GM19193 (cell line): ENCODE data around the gene SPINK6.

ENCODE experiments used
- POLR2A ChIP-seq: IDR thresholded peaks from 4 replicates; pipeline ENCODE4 v1.6.1; 2011; ENCODE audit not compliant: insufficient read depth, insufficient read length; ENCODE audit errors: extremely low read depth

The SPINK6 gene

DNA sequence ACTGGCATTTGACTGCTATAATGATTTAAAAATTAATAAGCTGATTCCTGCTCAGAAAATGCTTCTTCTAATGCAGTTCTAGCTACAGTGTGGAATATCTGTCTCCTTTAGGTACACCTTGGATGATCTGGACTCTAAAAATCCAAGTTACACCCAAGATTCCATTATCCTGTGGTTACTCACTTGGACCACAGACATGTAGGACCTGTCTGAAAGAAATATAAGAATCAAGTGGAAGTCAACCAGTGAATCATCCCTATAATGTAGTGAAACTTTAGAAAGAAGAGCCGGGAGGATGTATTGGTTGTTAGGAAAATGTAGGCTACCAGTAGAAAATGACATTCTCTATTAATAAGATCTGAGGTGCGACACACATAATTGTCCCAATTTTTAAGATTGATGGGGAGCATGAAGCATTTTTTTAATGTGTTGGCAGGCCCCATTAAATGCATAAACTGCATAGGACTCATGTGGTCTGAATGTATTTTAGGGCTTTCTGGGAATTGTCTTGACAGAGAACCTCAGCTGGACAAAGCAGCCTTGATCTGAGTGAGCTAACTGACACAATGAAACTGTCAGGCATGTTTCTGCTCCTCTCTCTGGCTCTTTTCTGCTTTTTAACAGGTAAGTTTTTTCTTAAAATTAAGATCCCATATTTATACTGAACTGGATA lies at the start of gene SPINK6:
SPINK6 (plus strand) TSS at position 512 of the 673 bp plus-strand sequence; CDS start at position 567, 55 bp downstream.
- no peak for TF ChIP-seq POLR2A

- no peak for TF ChIP-seq POLR2A
Measured at GRCh38 chr5:148156609-148157008, 46.2 kb upstream of the SPINK6 start.

GRCh38 chr5:148162038-148162437 lies 40.8 kb upstream of the SPINK6 start:
- no peak for TF ChIP-seq POLR2A

GRCh38 chr5:148163345-148163744 lies 39.5 kb upstream of the SPINK6 start:
- TF ChIP-seq POLR2A = no peak

- no peak for TF ChIP-seq POLR2A
Measured at GRCh38 chr5:148166550-148167283, 36.1 kb upstream of the SPINK6 start.

DNA sequence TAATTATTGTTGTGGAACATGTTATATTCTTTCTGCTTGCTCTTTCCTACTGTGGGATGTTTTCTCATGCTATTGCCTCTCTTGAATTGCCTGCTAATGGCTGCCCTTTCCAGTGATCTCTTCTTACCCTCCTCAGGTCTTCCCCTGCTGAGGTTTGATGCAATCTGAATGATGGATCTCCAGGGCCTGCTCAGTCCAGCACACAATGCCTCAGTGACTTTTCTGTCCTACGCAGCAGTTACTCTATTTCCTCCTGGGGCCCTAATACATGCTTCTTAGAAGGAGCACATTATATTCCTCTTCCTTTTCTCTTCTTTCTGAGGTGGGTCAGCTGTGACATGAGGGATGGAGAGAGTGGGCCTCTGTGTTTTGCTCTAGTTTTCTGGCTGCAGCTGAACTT lies 34.6 kb upstream of the SPINK6 start, which contains the start of gene SPINK14:
SPINK14 (plus strand) TSS at position 301 of the 400 bp plus-strand sequence. CDS start 1,187 bp downstream, outside the sequence.
- no peak for TF ChIP-seq POLR2A

GRCh38 chr5:148172377-148172776 lies 30.5 kb upstream of the SPINK6 start:
- TF ChIP-seq POLR2A = no peak

DNA sequence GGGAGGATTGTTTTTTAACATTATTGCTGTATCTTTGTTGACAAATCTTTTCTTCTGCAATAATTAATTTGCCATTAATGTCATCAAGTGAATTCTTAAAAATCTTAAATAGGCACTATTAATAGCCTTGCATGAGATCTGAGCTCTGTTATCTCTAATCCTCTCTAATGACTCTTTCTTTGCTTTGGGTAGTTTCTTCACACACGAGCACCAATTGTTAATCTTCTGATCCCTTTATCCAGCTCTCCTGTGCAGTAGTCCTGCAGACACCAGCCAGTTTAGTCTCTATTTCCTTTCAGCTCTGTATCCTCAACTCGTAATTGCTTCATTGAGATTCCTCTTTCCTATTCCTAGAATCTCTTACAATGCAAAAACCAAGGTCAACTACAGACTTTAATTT lies 26.4 kb upstream of the SPINK6 start:
- no peak for TF ChIP-seq POLR2A

- TF ChIP-seq POLR2A = no peak
Measured at GRCh38 chr5:148177207-148177606, 25.6 kb upstream of the SPINK6 start.

- TF ChIP-seq POLR2A = no peak
Measured at GRCh38 chr5:148179234-148179824, 23.5 kb upstream of the SPINK6 start.

DNA sequence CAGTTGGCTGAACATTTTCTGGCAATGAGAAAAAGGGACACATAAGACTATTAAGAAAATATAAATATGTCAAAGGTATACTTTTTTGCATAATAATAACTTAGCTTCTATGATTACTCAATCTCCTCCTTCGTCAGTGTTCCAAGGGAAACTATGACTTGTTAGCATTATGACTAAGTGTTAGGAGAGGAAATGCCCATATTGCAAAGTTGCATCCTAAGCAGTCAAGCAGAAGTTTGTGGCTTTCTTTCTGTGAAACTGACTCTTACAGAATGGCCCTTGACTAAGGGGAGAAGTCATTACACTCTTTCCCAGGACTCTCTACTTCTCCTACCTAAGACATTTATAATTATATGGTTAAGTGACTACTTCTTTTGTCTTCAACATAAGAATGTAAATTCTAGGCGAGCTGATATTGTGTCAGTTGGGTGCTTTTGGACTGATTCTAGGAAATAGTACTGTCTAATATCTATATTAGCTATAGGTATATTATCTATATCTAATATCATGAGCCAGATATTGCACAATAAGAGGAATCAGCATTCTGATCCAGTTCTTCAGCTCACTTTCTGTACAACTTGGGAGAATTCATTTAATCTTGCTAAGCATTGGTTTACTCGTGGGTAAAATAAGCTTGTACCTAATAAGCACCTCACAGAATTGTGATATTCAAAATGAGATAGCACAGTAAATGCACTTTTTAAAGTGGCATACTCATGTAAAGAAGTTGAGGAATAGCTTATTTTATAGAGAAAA lies 16.4 kb upstream of the SPINK6 start:
- TF ChIP-seq POLR2A = no peak

GRCh38 chr5:148191010-148191409 lies 11.8 kb upstream of the SPINK6 start:
- TF ChIP-seq POLR2A = no peak

DNA sequence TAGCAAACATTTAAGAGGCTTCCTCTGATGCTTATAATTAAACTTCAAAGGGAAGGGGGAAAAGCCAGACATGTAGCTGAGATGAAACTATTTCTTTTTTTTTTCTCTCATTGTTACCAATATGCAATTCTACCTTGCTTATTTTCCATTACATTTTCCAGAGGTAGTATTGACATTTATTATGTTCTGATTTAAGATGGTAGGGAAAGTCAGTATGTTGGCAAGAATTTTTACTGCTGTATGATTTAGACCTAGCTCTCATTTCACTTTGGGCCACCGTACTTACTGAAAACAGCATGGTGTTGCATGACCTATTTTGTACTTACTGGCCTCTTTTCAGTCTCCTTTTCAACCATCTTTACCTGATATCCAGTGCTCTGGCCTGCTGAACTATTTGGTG lies 9.6 kb upstream of the SPINK6 start:
- TF ChIP-seq POLR2A = no peak

GRCh38 chr5:148201151-148201550 lies 1.7 kb upstream of the SPINK6 start:
- no peak for TF ChIP-seq POLR2A
